Activated CD8-positive, alpha-beta memory T cell treated with anti-CD3 and anti-CD28 coated beads for 24 hours (primary cell): ENCODE measurements around the gene TMEM266.

ENCODE experiments used
- DNase-seq: peaks from one replicate; pipeline ENCODE4 v3.0.0-alpha.2; 2020

Gene TMEM266

DNA sequence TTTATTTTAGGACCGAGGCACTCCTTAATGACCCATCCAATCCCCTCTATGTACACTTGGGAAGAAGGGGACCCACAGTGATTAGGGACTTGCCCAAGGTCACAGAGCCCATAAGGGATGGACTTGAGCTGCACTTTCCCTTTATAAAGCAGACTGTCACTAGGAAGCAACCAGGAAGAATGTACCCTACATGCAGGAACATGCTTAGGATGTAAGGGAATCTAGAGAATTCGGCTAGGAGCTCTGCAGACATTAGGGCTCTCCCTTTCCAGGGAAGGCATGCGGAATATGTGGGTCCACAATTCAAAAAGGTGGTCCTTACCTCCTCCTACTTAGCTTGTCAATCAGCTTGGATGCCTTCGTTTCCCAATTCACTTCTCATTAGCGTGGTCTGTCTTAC lies 78.7 kb downstream of the TMEM266 start:
- no peak for DNase-seq

DNA sequence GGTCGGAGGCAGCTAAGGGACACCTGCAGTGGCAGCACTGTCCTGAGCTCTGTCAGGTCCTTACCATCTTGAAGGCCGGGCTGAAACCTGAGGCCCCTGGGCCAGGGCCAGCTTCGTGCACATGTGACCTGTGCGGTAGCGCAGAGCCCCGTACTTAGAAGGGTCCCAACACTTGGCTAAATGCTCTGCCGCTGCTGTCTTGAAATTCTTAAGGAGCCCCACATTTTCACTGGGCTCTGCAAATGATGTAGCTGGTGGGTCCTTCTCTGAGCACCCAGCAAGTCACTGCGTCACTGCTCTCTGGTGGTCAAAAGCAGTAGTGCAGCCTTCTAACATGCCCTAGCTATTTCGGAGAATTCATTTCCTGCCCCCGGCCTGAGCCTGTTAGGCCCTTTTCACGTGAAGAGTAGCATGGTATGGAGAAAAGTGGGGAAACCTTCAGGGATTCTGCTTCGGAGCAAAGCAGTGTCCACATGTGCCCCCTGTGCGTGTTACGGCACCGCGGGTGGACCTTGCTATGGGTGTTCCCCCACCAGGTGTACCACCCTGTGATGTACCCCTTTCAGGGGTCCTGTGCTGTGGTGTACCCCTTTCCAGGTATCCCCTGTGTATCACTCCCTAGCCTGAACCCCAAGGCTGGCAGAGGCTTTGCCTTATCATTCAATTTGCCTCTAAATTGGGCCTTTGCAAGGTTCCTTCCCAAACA lies 79.7 kb downstream of the TMEM266 start:
- DNase-seq, result peak; percentile 89

DNA sequence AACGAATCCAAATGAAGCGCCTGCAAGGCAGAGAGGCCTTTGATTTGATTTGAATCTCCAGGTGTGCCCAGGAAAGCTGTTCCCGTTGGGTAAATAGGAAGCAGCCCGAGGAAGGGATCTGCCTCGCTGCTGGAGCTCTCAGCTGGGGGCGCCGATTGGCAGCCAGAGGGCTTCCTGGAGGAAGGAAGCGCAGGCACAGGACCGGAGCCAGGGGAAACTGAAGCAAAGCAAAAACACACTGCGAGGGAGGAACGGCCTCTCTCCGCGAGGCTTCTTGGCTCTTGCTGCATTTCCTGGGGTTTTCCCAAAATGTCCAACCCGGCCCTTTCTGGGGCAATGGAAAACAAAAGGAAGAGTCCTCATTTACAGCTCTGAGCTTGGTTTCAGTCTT lies 80.3 kb downstream of the TMEM266 start:
- DNase-seq, result no peak

DNA sequence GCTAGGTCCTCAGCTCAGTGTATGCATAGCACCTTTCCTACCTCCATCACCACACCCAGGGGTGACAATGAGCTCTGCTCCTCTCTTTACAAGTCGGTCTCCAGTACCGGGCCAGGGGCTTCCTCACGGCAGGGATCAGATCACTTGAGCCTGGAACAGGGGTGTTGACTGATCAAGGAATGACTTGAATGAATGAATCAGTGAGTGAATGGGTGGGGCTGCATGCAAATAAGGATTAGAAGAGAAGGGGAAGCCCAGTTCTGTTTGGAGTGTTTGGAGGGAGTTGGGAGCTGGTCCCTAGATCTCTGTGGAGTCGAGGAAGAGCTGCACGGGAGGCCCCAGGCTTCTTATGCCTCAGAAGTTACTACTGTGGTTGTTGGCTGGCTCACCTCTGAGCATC lies 87.0 kb downstream of the TMEM266 start:
- no peak for DNase-seq

DNA sequence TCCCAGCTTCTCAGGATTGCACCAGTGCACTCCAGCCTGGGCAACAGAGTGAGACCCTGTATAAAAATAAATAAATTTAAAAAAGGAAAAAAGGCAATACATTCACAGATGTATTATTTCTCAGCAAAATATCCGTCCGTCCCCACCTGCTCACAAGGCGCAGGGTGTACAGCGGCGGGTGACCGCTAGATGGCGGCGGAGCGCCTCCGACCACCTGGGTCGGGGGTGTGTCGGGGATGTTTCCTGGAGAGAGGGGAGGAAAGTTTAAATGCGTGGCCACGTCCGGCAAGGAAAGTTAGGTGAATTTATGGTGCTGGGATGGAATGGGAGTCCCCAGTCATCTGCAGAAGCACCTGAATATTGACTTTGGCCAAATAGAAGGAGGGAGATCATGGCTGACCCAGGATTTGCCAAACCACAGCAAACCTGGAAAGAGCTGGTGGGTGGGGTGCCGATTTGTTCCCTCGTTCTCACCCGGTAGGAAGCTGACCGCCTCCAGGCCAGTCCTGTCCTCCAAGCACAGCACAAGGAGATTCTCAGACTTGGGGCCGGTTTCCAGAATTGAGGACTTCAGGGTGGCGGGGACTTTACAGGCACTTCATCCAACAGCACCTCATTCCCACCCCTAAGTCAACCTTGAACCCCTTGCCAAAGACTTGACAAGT lies 88.3 kb downstream of the TMEM266 start:
- peak; percentile 87 for DNase-seq

DNA sequence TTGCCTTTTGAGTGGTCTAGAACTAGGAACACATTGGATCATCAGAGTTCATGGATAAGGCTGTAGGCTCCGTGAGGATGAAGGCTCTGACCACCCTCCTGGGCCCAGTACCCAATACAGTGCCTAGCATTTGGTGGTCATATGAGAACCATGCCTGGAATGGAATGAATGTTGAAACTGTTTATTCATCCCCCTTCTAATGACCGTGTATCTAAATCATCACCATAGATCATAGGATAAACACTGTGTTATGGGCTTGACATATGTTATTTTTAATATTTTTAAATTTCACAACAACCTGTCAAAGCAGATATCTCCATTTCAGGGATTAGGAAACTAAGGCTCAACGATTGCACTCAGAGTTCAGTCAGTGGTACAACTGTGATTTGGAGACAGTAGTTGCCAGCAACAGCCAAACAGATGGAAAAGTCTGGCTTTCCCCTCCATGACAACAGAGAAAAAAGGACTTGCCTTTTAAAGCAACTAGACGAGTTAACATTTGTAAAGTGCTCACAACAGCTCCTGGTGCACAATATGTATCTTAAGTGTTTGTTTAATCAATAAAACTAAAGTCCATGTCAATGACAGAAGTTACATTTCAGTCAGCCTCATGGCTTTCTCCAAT lies 89.6 kb downstream of the TMEM266 start:
- DNase-seq, result no peak

DNA sequence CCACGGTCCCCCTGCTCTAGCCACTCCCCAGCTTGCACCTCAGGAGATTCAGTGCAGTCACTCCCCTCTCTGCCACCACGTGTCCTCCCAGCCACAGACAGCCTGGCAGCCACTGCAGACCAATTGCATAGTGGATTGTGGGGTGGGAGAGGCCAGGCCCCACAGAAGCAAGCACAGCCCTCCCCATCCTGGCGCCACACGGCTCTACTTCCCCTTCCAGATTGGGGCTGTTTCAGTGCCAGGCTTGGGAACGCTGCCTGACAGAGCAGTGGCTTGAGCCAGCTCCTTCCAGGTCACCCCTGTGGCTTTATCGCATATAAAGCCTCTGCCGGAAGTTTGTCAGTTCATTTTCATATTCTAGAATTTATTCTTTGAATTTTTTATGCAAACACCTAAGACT lies 90.7 kb downstream of the TMEM266 start:
- DNase-seq, result no peak

DNA sequence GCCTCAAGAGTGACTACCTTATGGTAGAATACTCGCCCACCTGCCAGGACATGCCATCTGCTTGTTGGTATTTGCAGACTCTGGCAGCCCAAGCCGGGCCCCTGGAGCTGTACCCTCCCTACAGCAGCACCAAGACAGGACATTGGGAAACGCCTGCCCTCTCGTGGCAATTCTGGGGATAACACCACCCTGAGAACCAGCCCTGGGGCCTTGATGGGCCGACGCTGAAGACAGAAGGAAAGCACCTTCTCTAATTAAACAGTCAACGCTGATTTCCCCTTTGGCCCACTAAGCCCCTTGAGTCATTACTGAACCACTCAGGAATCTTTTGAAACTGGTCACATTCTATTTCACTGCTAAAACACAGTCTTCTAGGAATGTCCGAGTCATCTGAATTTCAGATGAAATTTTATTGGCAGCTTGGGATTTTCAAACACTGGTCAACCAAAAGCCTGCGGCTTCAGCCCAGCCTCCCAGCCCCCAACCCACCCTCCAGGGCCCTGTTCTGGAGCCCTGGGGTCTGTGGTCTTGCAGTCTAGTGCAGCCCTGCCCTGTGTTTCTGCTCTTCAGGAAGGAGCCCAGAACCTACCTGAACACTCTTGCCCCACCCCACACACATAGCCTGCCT lies 91.3 kb downstream of the TMEM266 start:
- DNase-seq, result peak; percentile 93

DNA sequence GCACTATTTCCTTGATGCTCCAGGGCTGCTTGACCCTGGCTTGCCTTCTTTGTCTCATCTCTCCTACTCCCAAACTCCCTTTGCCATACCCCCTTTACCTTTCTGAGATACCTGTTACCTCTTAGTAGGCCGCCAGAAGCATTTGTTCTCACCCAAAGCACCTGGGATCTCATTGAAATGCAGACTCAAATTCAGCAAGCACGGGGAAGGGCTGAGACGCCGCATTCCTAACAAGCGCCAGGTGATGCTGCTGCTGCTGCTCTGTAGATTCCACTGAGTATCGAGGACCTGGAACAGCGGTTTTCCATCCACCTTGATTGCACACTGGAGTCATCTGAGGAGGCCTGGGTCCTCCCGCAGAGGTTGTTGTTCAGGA lies 91.8 kb downstream of the TMEM266 start:
- DNase-seq, result no peak

DNA sequence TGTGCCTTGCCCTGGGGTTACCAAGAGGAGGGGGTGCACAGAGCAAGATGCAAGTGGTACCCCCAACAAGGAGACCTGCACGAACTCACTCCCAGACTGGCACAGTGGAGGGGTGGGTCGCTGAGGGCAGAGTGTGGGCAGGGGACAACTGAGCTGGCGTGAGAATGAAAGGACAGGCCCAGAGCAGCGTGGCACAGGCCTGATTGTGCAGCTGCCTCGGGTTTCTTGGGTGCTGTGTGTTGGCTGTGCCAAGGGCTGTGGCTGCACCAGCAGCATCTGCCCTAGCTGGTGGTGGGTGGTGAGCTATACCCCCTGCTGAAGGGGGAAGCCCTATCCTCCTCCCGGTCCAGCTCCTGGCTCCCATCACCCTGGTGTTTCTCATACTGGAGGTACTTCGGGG lies 92.4 kb downstream of the TMEM266 start:
- no peak for DNase-seq

DNA sequence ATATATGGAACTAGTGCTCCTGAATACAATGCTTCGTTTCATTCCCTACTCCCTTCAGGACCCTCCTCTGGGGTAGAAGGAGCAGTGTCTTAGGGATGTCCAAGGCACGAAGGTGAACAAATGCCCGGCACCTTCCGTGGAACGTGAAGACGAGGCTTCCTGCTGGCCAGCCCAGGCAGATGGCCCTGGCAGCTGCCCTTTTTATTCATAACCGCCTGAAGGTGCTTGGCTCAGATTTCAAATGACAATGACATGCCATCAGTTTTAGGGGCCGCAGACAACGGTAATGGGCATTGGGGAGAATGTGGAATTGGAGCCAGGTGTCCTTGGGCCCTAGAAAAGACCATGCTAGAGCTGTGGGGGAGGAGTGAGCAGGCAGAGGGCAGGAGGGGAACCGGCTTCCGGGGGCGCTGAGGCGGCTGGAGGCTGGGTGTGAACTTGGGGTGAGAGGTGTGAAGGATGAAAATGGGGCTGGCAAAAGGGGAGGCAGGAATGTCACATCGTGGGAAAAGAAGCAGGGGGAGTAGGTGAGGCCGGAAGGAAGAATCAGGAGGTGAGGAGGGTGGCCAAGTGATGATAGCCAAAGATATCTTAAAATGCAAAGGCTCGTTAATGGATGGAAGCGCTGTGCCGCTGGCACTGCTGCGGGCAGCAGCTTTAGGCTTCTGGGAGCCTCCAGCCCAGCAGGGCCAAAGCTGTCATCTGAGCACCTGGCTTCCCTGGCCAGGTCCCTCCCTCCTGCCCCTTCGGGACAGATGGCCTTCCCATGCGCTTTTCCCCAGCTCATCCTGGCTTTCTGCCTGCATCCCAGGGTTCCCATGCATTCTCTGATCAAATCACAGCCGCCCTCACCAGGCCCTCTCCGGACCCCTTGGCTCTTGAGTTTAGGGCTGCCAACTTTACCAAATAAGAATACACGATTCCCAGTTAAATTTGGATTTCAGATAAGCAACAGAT lies 93.7 kb downstream of the TMEM266 start:
- DNase-seq, result no peak

DNA sequence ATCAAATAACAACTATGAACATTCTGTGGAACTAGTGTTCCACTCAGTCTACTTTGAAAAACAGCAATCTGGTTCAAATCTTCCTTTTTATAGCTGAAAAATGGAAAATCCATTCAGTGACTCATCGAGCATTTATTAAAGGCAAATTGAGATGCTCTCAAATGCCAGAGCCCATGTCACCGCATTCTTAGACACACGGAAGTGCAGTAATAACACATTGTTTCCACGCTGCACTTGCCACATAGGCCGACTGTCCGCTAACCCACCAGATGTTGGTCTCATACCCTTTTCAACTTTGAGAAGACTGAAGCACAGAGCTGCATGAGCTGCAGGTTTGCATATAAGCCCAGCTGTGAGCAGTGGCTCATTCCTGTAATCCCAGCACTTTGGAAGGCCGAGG lies 95.9 kb downstream of the TMEM266 start:
- DNase-seq, result no peak

DNA sequence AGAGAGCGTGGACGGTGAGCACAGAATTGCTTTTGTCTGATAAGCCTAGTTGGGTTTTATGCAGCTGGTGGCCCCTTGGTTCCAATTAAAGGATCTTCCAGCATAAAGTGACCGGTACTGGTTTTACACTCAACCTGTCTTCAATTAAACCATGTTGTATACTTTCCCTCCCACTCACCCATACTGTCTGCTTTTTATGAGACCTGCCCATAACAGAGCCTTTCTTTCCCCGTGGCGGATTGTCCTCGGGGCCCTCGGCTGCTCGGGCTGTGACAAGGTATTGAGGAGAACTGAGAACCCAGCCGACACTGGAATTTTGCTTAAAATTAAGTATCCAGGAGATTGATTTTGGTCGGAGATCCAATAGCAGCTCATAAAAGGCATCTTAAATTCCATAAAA lies 98.4 kb downstream of the TMEM266 start:
- DNase-seq, result no peak

DNA sequence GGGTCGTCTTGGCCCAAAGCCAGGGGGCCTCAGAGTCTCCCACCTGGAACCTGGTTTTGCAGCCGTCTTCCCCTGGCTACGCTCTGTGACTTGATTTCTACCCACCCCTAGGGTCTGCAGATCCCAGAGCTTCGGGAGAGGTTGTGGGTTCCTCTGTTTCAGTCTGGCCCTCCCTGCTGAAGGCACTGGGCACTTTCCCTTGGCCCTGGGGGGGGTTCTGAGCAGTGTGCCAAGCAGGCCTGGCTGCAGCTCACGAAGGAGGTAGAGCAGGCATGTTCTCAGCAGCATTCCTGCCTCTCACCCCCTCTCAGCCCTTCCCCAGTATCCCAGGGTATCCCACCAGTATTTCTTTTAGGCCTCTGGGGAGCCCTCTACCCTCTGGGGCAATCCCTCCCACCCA lies 99.0 kb downstream of the TMEM266 start:
- DNase-seq, result no peak

DNA sequence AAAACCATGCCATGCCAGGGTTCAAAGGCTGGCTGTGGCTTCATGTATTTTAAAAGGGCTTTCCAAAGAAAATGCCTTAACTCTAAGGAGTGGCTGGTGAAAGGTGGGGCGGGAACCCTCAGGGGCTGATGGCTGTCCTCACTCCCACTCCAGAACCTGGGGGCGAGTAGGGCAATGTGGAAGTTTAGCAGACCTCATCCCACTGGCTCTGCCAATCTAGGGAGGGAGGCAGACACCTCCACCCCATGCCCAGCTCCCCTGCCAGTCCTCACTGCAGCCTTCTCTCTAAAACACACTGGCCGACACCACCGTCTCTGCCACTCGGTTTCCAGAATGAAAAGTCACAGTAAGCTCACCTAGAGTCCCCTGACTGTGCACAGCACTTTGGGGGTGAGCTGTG lies 99.5 kb downstream of the TMEM266 start:
- no peak for DNase-seq

DNA sequence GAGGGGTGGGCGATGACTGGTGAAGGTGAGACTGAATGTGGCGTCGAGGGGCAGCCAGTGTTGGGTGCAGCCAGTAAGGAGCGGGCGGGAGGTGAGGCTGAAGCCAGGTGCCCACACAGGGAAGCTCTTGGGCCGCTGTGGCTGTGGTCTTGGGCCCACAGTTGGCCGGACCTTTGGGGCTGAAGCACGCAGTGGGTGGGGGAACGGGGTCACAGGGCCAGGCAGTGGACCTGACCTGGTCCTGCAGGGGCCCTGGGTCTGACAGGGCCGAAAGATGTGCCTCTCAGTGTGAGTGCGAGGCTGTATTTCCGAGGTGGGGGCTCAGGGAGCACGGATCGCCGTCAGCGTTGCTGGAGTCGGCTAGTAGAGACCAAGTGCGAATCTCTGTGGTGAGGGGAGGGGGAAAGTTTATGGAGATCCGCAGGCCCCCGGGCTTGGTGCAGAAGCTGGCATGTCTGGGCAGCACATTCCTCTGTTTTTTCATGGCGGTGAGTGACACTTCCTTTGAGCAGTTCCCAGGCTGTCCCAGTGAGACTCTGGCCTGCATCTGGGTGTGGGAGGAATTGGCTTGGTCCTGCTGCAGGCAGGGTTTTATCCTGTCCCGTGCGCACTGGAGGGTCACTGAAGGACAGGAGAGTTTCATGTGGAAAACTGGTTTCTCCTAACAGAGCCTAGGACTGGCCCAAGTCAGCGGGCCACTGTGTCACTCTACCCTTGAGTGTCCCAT lies 100.8 kb downstream of the TMEM266 start:
- no peak for DNase-seq

DNA sequence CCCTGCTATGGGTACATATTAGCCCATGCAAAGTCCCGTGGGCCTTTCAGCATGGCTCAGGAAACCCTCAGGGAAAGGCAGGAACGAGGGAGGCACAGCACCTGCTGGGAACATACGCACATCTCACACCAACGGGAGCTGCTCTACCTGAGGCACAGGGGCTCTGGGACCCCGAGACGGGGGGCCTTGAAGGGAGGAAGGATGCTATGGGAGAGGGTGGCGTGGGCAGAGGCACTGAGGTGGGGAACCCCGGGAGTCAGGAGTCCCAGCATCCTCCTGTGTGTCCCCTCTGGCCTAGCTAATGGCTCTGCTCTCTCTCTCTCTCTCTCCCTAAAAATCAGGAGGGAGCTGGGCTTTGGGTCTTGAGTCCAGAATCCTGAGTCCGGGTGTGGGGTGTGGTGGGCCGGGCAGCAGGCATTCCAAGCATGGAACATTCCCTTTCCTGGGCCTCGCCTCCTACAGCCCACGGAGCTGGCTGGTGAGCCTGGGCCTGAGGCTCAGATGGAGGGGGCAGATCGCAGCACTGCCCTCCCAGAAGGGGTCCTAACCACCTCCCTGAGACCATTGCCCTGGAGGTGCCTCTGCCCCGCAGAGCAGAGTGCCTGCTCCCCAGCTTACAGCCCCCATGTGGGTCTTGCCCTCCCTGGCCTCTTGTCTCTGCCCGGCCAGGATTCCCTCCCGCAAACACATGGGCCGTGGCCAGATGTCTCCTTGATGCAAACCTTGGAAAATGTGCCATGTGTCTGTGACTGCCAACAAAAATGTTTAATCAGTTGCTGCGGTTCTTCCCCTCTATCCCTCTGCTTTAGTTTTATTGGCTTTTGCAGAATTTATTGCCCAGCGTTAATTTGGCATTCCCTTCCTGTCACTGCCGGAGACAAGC lies 101.6 kb downstream of the TMEM266 start:
- no peak for DNase-seq

DNA sequence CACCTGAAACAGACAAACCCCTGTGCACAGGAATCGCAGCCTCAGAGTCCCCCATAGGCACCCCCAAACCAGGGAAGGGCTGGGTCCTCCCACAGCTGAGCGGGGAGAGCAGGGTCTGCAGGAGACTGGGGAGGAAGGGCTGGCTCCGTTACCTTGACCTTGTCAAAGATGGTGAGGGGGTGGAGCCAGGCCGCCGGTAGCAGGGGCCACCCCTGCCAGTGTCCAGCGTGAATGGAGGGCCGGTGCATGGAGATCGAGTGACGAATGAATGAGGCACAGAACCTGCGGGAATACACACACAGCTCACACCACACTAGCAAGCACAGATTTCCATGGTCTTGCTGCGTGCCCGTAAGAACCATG lies 102.2 kb downstream of the TMEM266 start:
- DNase-seq, result no peak

DNA sequence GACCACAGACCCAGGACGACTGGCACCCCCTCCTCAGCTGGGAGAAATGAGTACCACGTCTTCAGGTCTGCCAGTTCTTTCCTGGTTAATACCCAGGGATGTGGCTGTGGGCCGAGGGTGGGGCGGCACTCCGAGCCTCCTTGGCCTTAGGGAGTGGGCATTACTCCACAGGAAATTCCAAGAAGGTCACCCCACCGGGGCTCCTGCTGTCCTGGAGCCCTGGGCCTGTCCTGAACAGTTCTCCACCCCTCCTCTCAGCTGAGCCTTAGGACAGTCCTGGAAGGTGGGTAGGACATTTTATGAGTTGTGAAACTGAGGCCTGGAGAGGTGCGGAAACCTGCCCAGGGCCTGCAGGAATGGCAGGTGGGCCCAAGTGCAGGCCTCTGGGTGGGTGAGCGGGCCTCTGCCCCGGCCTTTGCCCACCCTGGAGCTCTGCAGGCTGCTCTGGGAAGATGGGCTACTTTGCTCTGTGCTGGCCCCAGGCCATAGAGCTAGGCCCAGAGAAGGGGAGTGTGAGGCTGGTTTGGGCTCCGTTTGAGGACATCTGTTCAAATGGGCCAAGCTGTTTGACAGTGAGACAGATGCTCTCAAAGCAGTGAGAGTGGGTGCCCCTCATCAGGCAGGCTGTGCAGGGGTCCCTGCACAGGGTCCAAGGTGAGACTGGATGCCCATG lies 103.1 kb downstream of the TMEM266 start:
- no peak for DNase-seq

DNA sequence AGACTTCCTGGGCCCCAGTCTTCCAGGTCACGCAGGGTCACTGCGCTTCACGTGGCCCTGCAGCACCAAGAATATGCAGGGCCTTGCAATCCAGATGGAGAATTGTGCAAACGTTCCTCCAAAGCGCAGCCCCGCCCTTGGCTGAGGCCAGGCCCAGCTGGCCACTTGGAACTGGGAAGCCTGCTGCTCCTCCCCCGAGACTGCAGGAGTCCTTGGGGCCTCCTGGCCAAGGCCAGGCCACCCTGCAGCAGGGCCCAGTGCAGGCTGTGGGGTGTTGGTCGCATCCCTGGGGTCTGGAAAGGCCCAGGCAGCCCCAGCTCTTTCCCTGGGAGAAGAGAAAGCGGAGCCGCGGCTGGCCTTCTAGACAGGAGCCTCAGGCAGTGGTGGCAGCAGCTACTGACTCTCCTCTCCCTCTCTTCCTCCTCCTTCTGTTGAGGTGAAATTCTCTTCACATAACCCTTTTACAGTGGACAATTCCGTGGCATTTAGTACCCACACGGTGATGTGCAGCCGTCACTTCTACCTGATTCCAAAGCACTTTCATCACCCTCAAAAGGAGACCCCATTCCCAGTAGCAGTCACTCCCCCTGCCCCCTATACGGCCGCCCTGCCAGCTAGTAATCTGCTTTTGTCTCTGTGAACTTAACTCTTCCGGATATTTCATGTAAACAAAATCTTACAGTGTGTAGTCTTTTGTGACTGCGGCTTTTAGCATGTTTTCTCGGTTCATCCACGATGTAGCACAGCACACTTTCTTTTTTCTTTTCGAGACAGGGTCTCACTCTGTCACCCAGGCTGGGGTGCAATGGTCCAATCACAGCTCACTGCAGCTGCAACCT lies 103.9 kb downstream of the TMEM266 start:
- no peak for DNase-seq
